SIG-M5 (cell line): ENCODE results near the gene NUAK2.
"Not testable (repeated sequence)": the region's sequence is repeated elsewhere in the genome, so short reads cannot be mapped to it uniquely, and the experiment has no call there.

Source experiments
- DNase-seq: peaks from one replicate; lab custom pipeline; 2025; lab: John Stamatoyannopoulos, UW

Gene NUAK2

GRCh38 chr1:205297546-205298177, 23.9 kb downstream of the NUAK2 start:
- not testable (repeated sequence) for DNase-seq

GRCh38 chr1:205296154-205296553, 25.4 kb downstream of the NUAK2 start:
- DNase-seq, result no peak

GRCh38 chr1:205294934-205295333, 26.6 kb downstream of the NUAK2 start:
- no peak for DNase-seq

GRCh38 chr1:205294175-205294917, 27.2 kb downstream of the NUAK2 start:
- no peak for DNase-seq

GRCh38 chr1:205293350-205294074, 28.0 kb downstream of the NUAK2 start:
- DNase-seq, result no peak

- no peak for DNase-seq
These were observed 29.9 kb downstream of the NUAK2 start for GRCh38 chr1:205291596-205291995.

- peak; percentile 96 for DNase-seq
These were observed 33.6 kb downstream of the NUAK2 start for GRCh38 chr1:205287767-205288559.

- no peak for DNase-seq
These were observed 34.5 kb downstream of the NUAK2 start for GRCh38 chr1:205287076-205287475.

- no peak for DNase-seq
These were observed 35.1 kb downstream of the NUAK2 start for GRCh38 chr1:205286335-205286950.

GRCh38 chr1:205285381-205286101, 36.0 kb downstream of the NUAK2 start:
- DNase-seq, result no peak

- peak; percentile 89 for DNase-seq
These were observed 37.0 kb downstream of the NUAK2 start for GRCh38 chr1:205284420-205285144.

GRCh38 chr1:205283270-205284147, 38.0 kb downstream of the NUAK2 start:
- no peak for DNase-seq

- not testable (repeated sequence) for DNase-seq
These were observed 40.7 kb downstream of the NUAK2 start for GRCh38 chr1:205280666-205281395.

GRCh38 chr1:205279986-205280385, 41.6 kb downstream of the NUAK2 start:
- DNase-seq, result no peak

GRCh38 chr1:205276689-205277065, 44.9 kb downstream of the NUAK2 start:
- DNase-seq, result no peak

GRCh38 chr1:205275916-205276688, 45.4 kb downstream of the NUAK2 start:
- no peak for DNase-seq

GRCh38 chr1:205275133-205275532, 46.4 kb downstream of the NUAK2 start:
- DNase-seq, result no peak
